Chondrocyte (in vitro differentiated cells): ENCODE measurements around the gene METTL8. TPM values are rescaled to one million over a fixed set of nuclear protein-coding genes. Genes with fewer than 3 reads are reported as not detected.

ENCODE experiments used
- DNase-seq: peaks from one replicate; pipeline ENCODE4 v3.0.0; 2021; ENCODE audit warnings: mixed read lengths, low spot score
- H3K27ac Mint-ChIP-seq: one replicate; pipeline ENCODE4 v1.8.0; 2021; ENCODE audit warnings: mild to moderate bottlenecking, moderate library complexity, mixed read lengths; ENCODE audit not compliant: unreplicated experiment
- H3K27me3 Mint-ChIP-seq: 2 replicates; pipeline ENCODE4 v1.8.0; 2021; ENCODE audit warnings: low read depth, mixed read lengths
- H3K36me3 Mint-ChIP-seq: 2 replicates; pipeline ENCODE4 v1.8.0; 2021; ENCODE audit warnings: low read depth, mixed read lengths
- H3K4me1 Mint-ChIP-seq: 2 replicates; pipeline ENCODE4 v1.8.0; 2021; ENCODE audit warnings: low read depth, mild to moderate bottlenecking, mixed read lengths
- H3K4me3 Mint-ChIP-seq: one replicate; pipeline ENCODE4 v1.8.0; 2021; ENCODE audit warnings: mild to moderate bottlenecking, moderate library complexity, mixed read lengths; ENCODE audit not compliant: unreplicated experiment
- H3K9me3 Mint-ChIP-seq: 2 replicates; pipeline ENCODE4 v1.8.0; 2021; ENCODE audit warnings: low read depth, mixed read lengths
- total RNA-seq: library from RNA; stranded (reverse); gene quantifications from 3 replicates; pipeline ENCODE4 v1.2.1, GENCODE V29; 2021
- TF ChIP-seq, protein P1 (sequence below): fragments of 200-600 bp; sonication (generic); IDR thresholded peaks from 2 replicates; pipeline ENCODE4 v1.5.0; 2021; ENCODE audit warnings: antibody characterized with exemption, mild to moderate bottlenecking, moderate library complexity

METTL8 gene
- total RNA-seq, 1 donor from 2014 or later = 24.0 TPM

DNA sequence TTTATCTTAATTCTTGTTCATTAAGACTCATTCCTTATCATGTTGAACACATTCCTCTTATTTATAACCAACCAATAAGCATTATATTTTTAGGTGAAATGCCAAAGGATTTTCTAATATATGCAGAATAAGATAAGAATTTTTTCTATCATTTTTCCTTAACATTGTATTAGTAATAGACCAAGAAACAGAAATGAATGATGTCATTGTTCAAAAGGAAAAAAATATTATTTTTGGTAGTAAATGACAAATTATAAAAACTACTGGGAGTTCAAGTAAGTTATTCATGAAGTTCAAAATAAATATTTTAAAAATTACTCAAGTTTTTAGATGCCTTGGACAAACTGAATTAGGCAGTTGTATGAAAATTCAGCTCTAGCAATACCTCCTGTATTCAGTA, 25.7 kb upstream of the METTL8 start:
- peaks cover 10% of the 10 kb centered on the region for H3K9me3 Mint-ChIP-seq
- TF ChIP-seq, protein P1, sequence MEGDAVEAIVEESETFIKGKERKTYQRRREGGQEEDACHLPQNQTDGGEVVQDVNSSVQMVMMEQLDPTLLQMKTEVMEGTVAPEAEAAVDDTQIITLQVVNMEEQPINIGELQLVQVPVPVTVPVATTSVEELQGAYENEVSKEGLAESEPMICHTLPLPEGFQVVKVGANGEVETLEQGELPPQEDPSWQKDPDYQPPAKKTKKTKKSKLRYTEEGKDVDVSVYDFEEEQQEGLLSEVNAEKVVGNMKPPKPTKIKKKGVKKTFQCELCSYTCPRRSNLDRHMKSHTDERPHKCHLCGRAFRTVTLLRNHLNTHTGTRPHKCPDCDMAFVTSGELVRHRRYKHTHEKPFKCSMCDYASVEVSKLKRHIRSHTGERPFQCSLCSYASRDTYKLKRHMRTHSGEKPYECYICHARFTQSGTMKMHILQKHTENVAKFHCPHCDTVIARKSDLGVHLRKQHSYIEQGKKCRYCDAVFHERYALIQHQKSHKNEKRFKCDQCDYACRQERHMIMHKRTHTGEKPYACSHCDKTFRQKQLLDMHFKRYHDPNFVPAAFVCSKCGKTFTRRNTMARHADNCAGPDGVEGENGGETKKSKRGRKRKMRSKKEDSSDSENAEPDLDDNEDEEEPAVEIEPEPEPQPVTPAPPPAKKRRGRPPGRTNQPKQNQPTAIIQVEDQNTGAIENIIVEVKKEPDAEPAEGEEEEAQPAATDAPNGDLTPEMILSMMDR = no peak
- H3K4me3 Mint-ChIP-seq = no peak overlapping the region
- peaks cover 30% of the 10 kb centered on the region for H3K36me3 Mint-ChIP-seq
- H3K4me1 Mint-ChIP-seq = no peaks in the 10 kb centered on the region
- no peaks in the 10 kb centered on the region for H3K27me3 Mint-ChIP-seq
- DNase-seq = no peak
- H3K27ac Mint-ChIP-seq = no peak overlapping the region

DNA sequence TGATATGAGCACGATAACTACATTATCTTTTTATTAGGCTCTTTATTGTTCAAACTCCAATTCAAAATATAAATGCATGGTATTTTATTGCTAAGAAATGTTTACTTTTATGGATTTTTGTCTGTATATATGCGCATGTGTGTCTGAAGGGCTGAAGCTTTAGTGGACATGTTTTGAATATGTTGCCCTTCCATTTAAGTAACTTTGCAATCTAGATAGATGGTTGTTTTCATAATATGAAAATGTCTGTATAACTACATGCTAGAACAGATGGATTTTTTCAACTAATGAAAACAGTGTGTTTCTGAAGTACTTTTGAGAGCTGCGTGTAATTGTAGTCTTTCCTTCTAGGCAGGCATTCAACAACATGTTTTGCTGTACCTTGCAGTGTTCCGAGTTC, 19.0 kb upstream of the METTL8 start:
- DNase-seq = no peak
- peaks cover 10% of the 10 kb centered on the region for H3K9me3 Mint-ChIP-seq
- H3K4me1 Mint-ChIP-seq = no peaks in the 10 kb centered on the region
- H3K27ac Mint-ChIP-seq = no peak overlapping the region
- no peaks in the 10 kb centered on the region for H3K27me3 Mint-ChIP-seq
- TF ChIP-seq, protein P1 = no peak
- no peak overlapping the region for H3K4me3 Mint-ChIP-seq
- peaks cover 33% of the 10 kb centered on the region for H3K36me3 Mint-ChIP-seq

DNA sequence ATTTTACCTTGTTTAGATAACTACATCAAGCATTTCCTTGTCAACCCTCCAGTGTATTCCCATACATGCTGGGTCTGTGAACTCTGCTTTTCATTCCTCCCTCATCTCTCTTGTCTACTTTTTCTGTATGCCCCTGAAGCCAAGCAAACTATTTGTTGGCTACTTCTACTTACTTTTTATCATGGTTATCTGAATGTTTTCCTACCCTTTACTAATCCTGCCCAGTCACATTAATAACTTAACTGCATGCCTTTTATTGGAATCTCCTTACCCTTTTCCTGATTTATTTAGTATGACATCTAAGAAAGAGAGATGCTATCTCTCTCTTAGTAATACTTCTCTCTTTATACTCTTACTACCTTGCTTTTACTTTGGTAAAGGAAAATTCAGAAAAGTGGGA, 17.3 kb upstream of the METTL8 start:
- TF ChIP-seq, protein P1 = no peak
- Mint-ChIP-seq H3K27me3 (no peaks in the 10 kb centered on the region), H3K4me3 (no peak overlapping the region), H3K36me3 (peaks cover 28% of the 10 kb centered on the region), H3K27ac (no peak overlapping the region), H3K4me1 (no peaks in the 10 kb centered on the region), H3K9me3 (peaks cover 7% of the 10 kb centered on the region)
- no peak for DNase-seq

DNA sequence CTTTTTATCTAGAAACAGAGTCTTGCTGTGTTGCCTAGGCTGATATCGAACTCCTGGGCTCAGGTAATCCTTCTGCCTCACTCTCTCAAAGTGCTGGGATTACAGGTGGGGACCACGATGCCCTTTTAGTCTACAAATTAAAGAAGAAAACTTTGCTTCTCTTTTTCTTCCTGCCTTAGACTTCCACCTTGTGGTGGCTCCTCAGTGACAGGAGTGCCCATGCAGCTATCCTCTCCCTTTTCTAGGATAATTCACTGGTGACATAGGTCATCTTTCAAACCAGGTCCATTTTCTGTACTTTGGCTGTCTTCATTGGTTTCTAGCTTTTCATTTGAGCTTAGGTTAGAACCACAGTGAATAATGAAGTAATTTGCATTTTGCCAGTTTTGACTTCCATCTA, 13.9 kb upstream of the METTL8 start:
- Mint-ChIP-seq H3K27ac (no peak overlapping the region), H3K4me1 (no peaks in the 10 kb centered on the region), H3K27me3 (no peaks in the 10 kb centered on the region), H3K9me3 (no peaks in the 10 kb centered on the region), H3K4me3 (no peak overlapping the region), H3K36me3 (peaks cover 17% of the 10 kb centered on the region)
- no peak for DNase-seq
- TF ChIP-seq, protein P1 = peak; percentile 46

DNA sequence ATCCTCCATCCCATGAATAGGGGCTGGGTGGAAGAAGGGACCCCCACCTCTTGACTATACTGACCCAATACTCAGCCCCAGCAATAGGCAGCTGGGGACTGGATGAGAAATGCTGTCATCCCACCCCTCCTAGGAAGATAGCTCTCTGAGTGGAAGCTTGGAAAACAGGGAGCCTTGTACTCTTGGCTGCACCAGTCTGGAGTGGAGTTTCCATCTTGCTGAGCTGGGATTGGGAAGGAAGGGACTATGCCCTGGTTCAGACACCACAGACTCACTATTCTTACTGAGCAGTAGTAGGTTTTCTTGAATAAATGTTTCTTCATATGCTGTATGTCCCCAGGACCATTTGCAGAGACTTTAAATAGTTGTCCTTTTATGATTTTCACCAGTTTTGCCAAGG, 7.7 kb upstream of the METTL8 start:
- Mint-ChIP-seq H3K36me3 (peaks cover 33% of the 10 kb centered on the region), H3K4me1 (peaks cover 2% of the 10 kb centered on the region), H3K27me3 (no peaks in the 10 kb centered on the region), H3K4me3 (no peak overlapping the region), H3K9me3 (peaks cover 3% of the 10 kb centered on the region), H3K27ac (no peak overlapping the region)
- TF ChIP-seq, protein P1 = no peak
- no peak for DNase-seq
